ENCODE data around the gene RAB4B. TPM values are rescaled to one million over a fixed set of nuclear protein-coding genes. Genes with fewer than 3 reads are reported as not detected.

Gene RAB4B
- total and polyA plus RNA-seq, 2 experiments from 2014 or later, result 27.4 to 29.0 TPM

DNA sequence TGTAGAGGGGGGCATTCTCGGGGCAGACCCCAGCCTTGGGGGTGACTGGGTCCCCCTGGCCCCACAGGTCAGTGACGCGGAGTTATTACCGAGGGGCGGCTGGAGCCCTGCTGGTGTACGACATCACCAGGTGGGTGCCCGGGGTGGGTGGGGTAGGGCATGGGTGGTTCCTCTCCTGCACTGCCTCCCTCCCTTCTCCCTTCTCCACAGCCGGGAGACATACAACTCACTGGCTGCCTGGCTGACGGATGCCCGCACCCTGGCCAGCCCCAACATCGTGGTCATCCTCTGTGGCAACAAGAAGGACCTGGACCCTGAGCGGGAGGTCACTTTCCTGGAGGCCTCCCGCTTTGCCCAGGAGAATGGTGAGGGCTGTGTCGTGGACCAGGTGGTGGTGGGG is 5.7 kb downstream of the RAB4B start:
- Mint-ChIP-seq H3K36me3 (ENCODE audit: low read depth) (peaks cover 12% of the 10 kb centered on the region), H3K9me3 (no peaks in the 10 kb centered on the region; the same call in 2 of the 3 replicates), H3K27ac (no peak overlapping the region), H3K4me1 (peaks cover 14% of the 10 kb centered on the region), H3K4me3 (no peak overlapping the region), H3K27me3 (ENCODE audit: insufficient read depth, low read depth, poor library complexity) (peaks cover 10% of the 10 kb centered on the region)
- H3F3A ChIP-seq (replicated peaks; ENCODE audit: low read depth), result no peaks in the 10 kb centered on the region; the same call in 1 of the 2 replicates
- DNase-seq (ENCODE audit: low spot score), result no peak
- no peak overlapping the region for H3K27ac ChIP-seq (ENCODE audit: low read depth)
- no peak overlapping the region for H3K4me2 ChIP-seq
- no peaks in the 10 kb centered on the region for H4K20me1 ChIP-seq (replicated peaks; ENCODE audit: insufficient read depth)
- H3K79me2 ChIP-seq (replicated peaks; ENCODE audit: insufficient read depth), result peaks cover 5% of the 10 kb centered on the region
- H3K9me2 ChIP-seq (ENCODE audit: insufficient read depth), result no peaks in the 10 kb centered on the region
- peaks cover 5% of the 10 kb centered on the region for H3K4me1 ChIP-seq (ENCODE audit: insufficient read depth)
- no peak overlapping the region for H3K4me3 ChIP-seq
- TF ChIP-seq STAT1 (IDR thresholded peaks at IDR 0.05; ENCODE audit: unreplicated experiment) (no peak), EZH2 (IDR thresholded peaks at IDR 0.05; ENCODE audit: low read depth, unreplicated experiment) (no peak), ZNF114 (CRISPR knock-in tag; IDR thresholded peaks at IDR 0.05) (no peak), ZNF331 (CRISPR knock-in tag; IDR thresholded peaks at IDR 0.05; ENCODE audit: low read depth) (no peak), CREB1 (CRISPR knock-in tag; IDR thresholded peaks at IDR 0.05; ENCODE audit: low read depth) (no peak), NANOG (IDR thresholded peaks at IDR 0.05; ENCODE audit: borderline replicate concordance) (no peak), EZH2phosphoT487 (IDR thresholded peaks at IDR 0.05; ENCODE audit: unreplicated experiment) (no peak), JUNB (IDR thresholded peaks at IDR 0.05; ENCODE audit: unreplicated experiment) (no peak), POLR2AphosphoS5 (IDR thresholded peaks at IDR 0.05; ENCODE audit: low read depth) (no peak)
- TF ChIP-seq, protein P1, sequence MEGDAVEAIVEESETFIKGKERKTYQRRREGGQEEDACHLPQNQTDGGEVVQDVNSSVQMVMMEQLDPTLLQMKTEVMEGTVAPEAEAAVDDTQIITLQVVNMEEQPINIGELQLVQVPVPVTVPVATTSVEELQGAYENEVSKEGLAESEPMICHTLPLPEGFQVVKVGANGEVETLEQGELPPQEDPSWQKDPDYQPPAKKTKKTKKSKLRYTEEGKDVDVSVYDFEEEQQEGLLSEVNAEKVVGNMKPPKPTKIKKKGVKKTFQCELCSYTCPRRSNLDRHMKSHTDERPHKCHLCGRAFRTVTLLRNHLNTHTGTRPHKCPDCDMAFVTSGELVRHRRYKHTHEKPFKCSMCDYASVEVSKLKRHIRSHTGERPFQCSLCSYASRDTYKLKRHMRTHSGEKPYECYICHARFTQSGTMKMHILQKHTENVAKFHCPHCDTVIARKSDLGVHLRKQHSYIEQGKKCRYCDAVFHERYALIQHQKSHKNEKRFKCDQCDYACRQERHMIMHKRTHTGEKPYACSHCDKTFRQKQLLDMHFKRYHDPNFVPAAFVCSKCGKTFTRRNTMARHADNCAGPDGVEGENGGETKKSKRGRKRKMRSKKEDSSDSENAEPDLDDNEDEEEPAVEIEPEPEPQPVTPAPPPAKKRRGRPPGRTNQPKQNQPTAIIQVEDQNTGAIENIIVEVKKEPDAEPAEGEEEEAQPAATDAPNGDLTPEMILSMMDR (conservative IDR thresholded peaks at IDR 0.05; ENCODE audit: low read depth in 2 of 2), result no peak
- TF ChIP-seq, protein P2, sequence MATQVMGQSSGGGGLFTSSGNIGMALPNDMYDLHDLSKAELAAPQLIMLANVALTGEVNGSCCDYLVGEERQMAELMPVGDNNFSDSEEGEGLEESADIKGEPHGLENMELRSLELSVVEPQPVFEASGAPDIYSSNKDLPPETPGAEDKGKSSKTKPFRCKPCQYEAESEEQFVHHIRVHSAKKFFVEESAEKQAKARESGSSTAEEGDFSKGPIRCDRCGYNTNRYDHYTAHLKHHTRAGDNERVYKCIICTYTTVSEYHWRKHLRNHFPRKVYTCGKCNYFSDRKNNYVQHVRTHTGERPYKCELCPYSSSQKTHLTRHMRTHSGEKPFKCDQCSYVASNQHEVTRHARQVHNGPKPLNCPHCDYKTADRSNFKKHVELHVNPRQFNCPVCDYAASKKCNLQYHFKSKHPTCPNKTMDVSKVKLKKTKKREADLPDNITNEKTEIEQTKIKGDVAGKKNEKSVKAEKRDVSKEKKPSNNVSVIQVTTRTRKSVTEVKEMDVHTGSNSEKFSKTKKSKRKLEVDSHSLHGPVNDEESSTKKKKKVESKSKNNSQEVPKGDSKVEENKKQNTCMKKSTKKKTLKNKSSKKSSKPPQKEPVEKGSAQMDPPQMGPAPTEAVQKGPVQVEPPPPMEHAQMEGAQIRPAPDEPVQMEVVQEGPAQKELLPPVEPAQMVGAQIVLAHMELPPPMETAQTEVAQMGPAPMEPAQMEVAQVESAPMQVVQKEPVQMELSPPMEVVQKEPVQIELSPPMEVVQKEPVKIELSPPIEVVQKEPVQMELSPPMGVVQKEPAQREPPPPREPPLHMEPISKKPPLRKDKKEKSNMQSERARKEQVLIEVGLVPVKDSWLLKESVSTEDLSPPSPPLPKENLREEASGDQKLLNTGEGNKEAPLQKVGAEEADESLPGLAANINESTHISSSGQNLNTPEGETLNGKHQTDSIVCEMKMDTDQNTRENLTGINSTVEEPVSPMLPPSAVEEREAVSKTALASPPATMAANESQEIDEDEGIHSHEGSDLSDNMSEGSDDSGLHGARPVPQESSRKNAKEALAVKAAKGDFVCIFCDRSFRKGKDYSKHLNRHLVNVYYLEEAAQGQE (IDR thresholded peaks at IDR 0.05; ENCODE audit: unreplicated experiment), result no peak
- TF ChIP-seq, protein P3, sequence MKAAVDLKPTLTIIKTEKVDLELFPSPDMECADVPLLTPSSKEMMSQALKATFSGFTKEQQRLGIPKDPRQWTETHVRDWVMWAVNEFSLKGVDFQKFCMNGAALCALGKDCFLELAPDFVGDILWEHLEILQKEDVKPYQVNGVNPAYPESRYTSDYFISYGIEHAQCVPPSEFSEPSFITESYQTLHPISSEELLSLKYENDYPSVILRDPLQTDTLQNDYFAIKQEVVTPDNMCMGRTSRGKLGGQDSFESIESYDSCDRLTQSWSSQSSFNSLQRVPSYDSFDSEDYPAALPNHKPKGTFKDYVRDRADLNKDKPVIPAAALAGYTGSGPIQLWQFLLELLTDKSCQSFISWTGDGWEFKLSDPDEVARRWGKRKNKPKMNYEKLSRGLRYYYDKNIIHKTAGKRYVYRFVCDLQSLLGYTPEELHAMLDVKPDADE (IDR thresholded peaks at IDR 0.05), result no peak
- TF ChIP-seq, protein P4, sequence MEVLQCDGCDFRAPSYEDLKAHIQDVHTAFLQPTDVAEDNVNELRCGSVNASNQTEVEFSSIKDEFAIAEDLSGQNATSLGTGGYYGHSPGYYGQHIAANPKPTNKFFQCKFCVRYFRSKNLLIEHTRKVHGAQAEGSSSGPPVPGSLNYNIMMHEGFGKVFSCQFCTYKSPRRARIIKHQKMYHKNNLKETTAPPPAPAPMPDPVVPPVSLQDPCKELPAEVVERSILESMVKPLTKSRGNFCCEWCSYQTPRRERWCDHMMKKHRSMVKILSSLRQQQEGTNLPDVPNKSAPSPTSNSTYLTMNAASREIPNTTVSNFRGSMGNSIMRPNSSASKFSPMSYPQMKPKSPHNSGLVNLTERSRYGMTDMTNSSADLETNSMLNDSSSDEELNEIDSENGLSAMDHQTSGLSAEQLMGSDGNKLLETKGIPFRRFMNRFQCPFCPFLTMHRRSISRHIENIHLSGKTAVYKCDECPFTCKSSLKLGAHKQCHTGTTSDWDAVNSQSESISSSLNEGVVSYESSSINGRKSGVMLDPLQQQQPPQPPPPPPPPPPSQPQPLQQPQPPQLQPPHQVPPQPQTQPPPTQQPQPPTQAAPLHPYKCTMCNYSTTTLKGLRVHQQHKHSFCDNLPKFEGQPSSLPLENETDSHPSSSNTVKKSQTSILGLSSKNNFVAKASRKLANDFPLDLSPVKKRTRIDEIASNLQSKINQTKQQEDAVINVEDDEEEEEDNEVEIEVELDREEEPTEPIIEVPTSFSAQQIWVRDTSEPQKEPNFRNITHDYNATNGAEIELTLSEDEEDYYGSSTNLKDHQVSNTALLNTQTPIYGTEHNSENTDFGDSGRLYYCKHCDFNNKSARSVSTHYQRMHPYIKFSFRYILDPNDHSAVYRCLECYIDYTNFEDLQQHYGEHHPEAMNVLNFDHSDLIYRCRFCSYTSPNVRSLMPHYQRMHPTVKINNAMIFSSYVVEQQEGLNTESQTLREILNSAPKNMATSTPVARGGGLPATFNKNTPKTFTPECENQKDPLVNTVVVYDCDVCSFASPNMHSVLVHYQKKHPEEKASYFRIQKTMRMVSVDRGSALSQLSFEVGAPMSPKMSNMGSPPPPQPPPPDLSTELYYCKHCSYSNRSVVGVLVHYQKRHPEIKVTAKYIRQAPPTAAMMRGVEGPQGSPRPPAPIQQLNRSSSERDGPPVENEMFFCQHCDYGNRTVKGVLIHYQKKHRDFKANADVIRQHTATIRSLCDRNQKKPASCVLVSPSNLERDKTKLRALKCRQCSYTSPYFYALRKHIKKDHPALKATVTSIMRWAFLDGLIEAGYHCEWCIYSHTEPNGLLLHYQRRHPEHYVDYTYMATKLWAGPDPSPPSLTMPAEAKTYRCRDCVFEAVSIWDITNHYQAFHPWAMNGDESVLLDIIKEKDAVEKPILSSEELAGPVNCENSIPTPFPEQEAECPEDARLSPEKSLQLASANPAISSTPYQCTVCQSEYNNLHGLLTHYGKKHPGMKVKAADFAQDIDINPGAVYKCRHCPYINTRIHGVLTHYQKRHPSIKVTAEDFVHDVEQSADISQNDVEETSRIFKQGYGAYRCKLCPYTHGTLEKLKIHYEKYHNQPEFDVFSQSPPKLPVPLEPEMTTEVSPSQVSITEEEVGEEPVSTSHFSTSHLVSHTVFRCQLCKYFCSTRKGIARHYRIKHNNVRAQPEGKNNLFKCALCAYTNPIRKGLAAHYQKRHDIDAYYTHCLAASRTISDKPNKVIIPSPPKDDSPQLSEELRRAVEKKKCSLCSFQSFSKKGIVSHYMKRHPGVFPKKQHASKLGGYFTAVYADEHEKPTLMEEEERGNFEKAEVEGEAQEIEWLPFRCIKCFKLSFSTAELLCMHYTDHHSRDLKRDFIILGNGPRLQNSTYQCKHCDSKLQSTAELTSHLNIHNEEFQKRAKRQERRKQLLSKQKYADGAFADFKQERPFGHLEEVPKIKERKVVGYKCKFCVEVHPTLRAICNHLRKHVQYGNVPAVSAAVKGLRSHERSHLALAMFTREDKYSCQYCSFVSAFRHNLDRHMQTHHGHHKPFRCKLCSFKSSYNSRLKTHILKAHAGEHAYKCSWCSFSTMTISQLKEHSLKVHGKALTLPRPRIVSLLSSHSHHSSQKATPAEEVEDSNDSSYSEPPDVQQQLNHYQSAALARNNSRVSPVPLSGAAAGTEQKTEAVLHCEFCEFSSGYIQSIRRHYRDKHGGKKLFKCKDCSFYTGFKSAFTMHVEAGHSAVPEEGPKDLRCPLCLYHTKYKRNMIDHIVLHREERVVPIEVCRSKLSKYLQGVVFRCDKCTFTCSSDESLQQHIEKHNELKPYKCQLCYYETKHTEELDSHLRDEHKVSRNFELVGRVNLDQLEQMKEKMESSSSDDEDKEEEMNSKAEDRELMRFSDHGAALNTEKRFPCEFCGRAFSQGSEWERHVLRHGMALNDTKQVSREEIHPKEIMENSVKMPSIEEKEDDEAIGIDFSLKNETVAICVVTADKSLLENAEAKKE (CRISPR knock-in tag; IDR thresholded peaks at IDR 0.05), result no peak
- no peak for ATAC-seq
- no peaks in the 10 kb centered on the region for H3K27me3 ChIP-seq (ENCODE audit: insufficient read depth)
- H2AFZ ChIP-seq, result no peak overlapping the region
- no peaks in the 10 kb centered on the region for H3K36me3 ChIP-seq (ENCODE audit: insufficient read depth)
